Vagina (tissue), 2 donors: ENCODE results near the gene TMTC1.

ENCODE experiments used
- POLR2A ChIP-seq, 2 donors: fragments of 450-650 bp; IDR thresholded peaks; one replicate each; pipeline ENCODE4 v1.6.1; 2017; ENCODE audit warnings: antibody characterized with exemption in 2 of 2, mild to moderate bottlenecking in 2 of 2, moderate library complexity in 2 of 2
- POLR2AphosphoS5 ChIP-seq, 2 donors: sonication (generic); formaldehyde crosslinking; IDR thresholded peaks; one replicate each; pipeline ENCODE4 v1.9.0; 2017; ENCODE audit warnings: antibody characterized with exemption in 2 of 2, mild to moderate bottlenecking in 2 of 2, low read depth in 1 of 2; ENCODE audit not compliant: insufficient read depth in 1 of 2
- TF ChIP-seq, protein P1 (sequence below), 3 experiments: fragments of 450-650 bp in 2 of 3; fragments of 200-600 bp in 1 of 3; sonication (generic) in 1 of 3; IDR thresholded peaks; one replicate each; pipeline ENCODE4 v1.5.1; 2017 to 2019; ENCODE audit warnings: antibody characterized with exemption in 3 of 3, mild to moderate bottlenecking in 2 of 3, moderate library complexity in 2 of 3

DNA sequence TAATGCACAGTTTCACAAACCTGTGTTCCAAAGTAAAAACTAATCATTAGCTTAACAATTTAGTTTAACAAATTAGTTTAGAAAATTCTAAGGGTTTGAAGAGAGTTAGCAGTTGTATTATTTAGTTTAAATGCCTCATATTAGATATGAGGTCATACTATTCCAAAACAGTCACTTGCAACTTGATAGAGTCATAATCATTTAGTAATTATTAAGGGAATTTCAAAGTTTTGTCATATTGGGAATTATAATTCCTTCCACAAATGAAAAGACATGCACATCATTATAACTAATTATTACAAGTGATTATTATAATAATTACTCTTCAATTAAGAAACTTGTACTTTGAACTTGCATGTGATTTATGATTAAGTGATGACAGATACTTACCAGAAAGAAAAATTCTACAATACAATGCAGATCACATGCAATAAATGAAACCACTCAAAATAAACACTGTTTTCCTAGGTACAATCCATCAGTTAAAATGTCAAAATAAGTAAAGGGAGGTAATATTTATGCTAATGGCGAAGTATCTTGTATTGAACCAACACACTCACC, 66.1 kb downstream of the TMTC1 start:
- TF ChIP-seq, protein P1, sequence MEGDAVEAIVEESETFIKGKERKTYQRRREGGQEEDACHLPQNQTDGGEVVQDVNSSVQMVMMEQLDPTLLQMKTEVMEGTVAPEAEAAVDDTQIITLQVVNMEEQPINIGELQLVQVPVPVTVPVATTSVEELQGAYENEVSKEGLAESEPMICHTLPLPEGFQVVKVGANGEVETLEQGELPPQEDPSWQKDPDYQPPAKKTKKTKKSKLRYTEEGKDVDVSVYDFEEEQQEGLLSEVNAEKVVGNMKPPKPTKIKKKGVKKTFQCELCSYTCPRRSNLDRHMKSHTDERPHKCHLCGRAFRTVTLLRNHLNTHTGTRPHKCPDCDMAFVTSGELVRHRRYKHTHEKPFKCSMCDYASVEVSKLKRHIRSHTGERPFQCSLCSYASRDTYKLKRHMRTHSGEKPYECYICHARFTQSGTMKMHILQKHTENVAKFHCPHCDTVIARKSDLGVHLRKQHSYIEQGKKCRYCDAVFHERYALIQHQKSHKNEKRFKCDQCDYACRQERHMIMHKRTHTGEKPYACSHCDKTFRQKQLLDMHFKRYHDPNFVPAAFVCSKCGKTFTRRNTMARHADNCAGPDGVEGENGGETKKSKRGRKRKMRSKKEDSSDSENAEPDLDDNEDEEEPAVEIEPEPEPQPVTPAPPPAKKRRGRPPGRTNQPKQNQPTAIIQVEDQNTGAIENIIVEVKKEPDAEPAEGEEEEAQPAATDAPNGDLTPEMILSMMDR (IDR thresholded peaks at IDR 0.05), result no peak
- no peak for TF ChIP-seq POLR2AphosphoS5 (IDR thresholded peaks at IDR 0.05; ENCODE audit: insufficient read depth in 1 of 2, low read depth in 1 of 2)
- TF ChIP-seq POLR2A (IDR thresholded peaks at IDR 0.05), result no peak
